Smooth muscle cell (in vitro differentiated cells): ENCODE results near the gene CAB39L. TPM values are rescaled to one million over a fixed set of nuclear protein-coding genes. Genes with fewer than 3 reads are reported as not detected.
A peak's percentile ranks its signal among the peaks of the same experiment; 100 is the strongest.

Experiments
- DNase-seq: peaks from one replicate; lab custom pipeline; 2025; ENCODE audit not compliant: unreplicated experiment; lab: John Stamatoyannopoulos, UW
- H2AFZ ChIP-seq: fragments of 200-600 bp; sonication (generic); 2 replicates; pipeline ENCODE4 v1.6.0; 2016; ENCODE audit warnings: antibody characterized with exemption, low read depth, mild to moderate bottlenecking
- H3F3A ChIP-seq: fragments of 200-600 bp; sonication (generic); 2 replicates; pipeline ENCODE4 v1.6.0; 2017; ENCODE audit warnings: antibody characterized with exemption, low read depth
- H3K27ac ChIP-seq: fragments of 200-600 bp; sonication (generic); 2 replicates; pipeline ENCODE4 v1.5.1; 2016; ENCODE audit warnings: low read depth, mild to moderate bottlenecking
- H3K27me3 ChIP-seq: fragments of 200-600 bp; sonication (generic); 2 replicates; pipeline ENCODE4 v1.6.1; 2016; ENCODE audit warnings: low read depth, mild to moderate bottlenecking
- H3K36me3 ChIP-seq: fragments of 200-600 bp; sonication (generic); 2 replicates; pipeline ENCODE4 v1.5.1; 2016; ENCODE audit warnings: low read depth
- H3K4me1 ChIP-seq: fragments of 200-600 bp; sonication (generic); 2 replicates; pipeline ENCODE4 v1.5.1; 2016; ENCODE audit warnings: low read depth
- H3K4me2 ChIP-seq: fragments of 200-600 bp; sonication (generic); 2 replicates; pipeline ENCODE4 v1.6.0; 2016; ENCODE audit warnings: mild to moderate bottlenecking
- H3K4me3 ChIP-seq: fragments of 200-600 bp; sonication (generic); 2 replicates; pipeline ENCODE4 v1.5.1; 2016; ENCODE audit warnings: mild to moderate bottlenecking
- H3K79me2 ChIP-seq: fragments of 200-600 bp; sonication (generic); 2 replicates; pipeline ENCODE4 v1.6.0; 2016; ENCODE audit warnings: low read depth, mild to moderate bottlenecking
- H3K9ac ChIP-seq: fragments of 200-600 bp; sonication (generic); 2 replicates; pipeline ENCODE4 v1.6.0; 2016; ENCODE audit warnings: low read depth
- H3K9me3 ChIP-seq: fragments of 200-600 bp; sonication (generic); replicated peaks from 2 replicates; pipeline ENCODE4 v1.5.1; 2016; ENCODE audit warnings: low read depth
- H4K20me1 ChIP-seq: fragments of 200-600 bp; sonication (generic); 2 replicates; pipeline ENCODE4 v1.6.0; 2016; ENCODE audit warnings: low read depth
- WGBS: methylation state at CpG from one replicate; pipeline ENCODE4 v1.1.7; 2016; ENCODE audit warnings: low lambda C conversion rate; 5-methylcytosine and 5-hydroxymethylcytosine counted together
- polyA plus RNA-seq: library from polyadenylated mRNA; unstranded; fragments of >200 nt; fragmentation: Nextera tagmentation; extraction: Ambion mirVana; gene quantifications from 2 replicates; pipeline ENCODE4 v1.2.1, GENCODE V29; 2016
- total RNA-seq: library from RNA; depleted of rRNA; stranded (reverse); fragments of >200 nt; gene quantifications from 2 replicates; pipeline ENCODE4 v1.2.3, GENCODE V29; 2014
- TF ChIP-seq, protein P1 (sequence below): fragments of 200-600 bp; sonication (generic); IDR thresholded peaks from 2 replicates; pipeline ENCODE4 v1.5.1; 2017; ENCODE audit warnings: borderline replicate concordance, mild to moderate bottlenecking, antibody characterized with exemption; ENCODE audit not compliant: insufficient read depth, poor library complexity, severe bottlenecking

CAB39L gene
- total and polyA plus RNA-seq, 2 experiments from 2014 or later: 13.2 to 13.8 TPM

DNA sequence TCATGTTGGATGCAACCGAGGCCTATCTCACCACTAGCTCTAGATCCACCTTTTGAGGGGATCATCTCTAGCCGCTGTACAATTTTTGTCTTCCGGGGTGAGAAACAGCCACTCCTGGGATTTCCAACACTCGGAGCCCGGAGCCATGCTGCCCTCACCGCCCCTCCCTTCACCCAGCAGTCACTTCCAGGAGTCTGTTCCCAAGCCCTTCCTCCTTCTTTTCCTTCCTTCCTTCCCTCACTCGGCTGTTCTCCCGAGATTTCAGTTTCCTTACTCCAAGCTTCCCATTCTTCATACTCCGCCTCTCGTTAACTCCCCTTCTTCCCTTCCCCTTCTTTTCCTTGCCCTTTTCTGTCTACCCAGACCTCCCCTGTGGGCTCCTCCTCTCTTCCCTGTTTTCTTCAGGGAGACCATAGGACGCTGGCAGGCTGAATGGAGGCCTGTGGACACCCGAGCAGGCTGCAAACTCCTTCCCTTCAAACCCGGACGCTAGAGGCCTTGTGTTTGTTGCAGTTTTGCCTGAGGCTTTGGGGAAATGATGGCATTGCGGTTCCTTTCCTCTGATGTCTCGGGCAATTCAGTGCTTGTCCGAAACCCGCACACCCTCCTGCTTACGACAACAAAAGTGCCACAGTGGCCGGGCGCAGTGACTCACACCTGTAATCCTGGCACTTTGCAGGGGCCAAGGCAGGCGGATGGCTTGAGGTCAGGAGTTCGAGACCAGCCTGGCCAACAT, 96.0 kb downstream of the CAB39L start:
- H3K36me3 ChIP-seq: no peaks in the 10 kb centered on the region
- no peaks in the 10 kb centered on the region for H3K79me2 ChIP-seq
- no peaks in the 10 kb centered on the region for H3K9me3 ChIP-seq
- H4K20me1 ChIP-seq: no peaks in the 10 kb centered on the region
- no peak overlapping the region for H3K27ac ChIP-seq
- no peak overlapping the region for H2AFZ ChIP-seq
- TF ChIP-seq, protein P1, sequence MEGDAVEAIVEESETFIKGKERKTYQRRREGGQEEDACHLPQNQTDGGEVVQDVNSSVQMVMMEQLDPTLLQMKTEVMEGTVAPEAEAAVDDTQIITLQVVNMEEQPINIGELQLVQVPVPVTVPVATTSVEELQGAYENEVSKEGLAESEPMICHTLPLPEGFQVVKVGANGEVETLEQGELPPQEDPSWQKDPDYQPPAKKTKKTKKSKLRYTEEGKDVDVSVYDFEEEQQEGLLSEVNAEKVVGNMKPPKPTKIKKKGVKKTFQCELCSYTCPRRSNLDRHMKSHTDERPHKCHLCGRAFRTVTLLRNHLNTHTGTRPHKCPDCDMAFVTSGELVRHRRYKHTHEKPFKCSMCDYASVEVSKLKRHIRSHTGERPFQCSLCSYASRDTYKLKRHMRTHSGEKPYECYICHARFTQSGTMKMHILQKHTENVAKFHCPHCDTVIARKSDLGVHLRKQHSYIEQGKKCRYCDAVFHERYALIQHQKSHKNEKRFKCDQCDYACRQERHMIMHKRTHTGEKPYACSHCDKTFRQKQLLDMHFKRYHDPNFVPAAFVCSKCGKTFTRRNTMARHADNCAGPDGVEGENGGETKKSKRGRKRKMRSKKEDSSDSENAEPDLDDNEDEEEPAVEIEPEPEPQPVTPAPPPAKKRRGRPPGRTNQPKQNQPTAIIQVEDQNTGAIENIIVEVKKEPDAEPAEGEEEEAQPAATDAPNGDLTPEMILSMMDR: no peak
- H3K4me3 ChIP-seq: no peak overlapping the region
- peaks cover 3% of the 10 kb centered on the region for H3F3A ChIP-seq
- H3K4me2 ChIP-seq: no peak overlapping the region
- peaks cover 4% of the 10 kb centered on the region for H3K4me1 ChIP-seq
- no peak for DNase-seq
- H3K9ac ChIP-seq: no peak overlapping the region
- WGBS: 91% methylated on average over 23 of the region's 23 CpGs
- no peaks in the 10 kb centered on the region for H3K27me3 ChIP-seq

DNA sequence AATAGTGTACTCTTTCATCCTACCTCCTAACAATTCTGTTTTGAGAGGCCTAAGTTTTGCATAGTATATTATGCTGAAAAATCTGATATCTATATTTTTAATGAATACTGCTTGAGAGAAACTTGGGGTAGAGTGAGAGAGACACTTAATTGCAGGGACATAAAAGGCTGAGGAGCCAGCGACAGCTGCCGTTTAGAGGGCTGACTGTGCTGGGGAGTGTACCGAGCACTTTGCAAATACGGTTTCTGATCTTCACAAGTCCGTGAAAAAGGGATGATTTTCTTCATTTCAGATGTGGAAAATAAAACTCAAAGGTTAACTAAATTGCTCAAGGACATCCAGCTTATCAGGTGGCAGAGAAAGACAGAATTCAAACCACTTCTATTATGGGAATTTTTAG, 97.4 kb downstream of the CAB39L start:
- TF ChIP-seq, protein P1: no peak
- no peaks in the 10 kb centered on the region for H4K20me1 ChIP-seq
- H3K4me3 ChIP-seq: no peak overlapping the region
- no peak overlapping the region for H3K27ac ChIP-seq
- no peak overlapping the region for H3K4me2 ChIP-seq
- WGBS: 69% methylated on average over 5 of the region's 5 CpGs
- no peaks in the 10 kb centered on the region for H3K9me3 ChIP-seq
- DNase-seq: no peak
- H3K36me3 ChIP-seq: no peaks in the 10 kb centered on the region
- no peak overlapping the region for H2AFZ ChIP-seq
- H3K79me2 ChIP-seq: no peaks in the 10 kb centered on the region
- no peaks in the 10 kb centered on the region for H3F3A ChIP-seq
- peaks cover 4% of the 10 kb centered on the region for H3K4me1 ChIP-seq
- H3K9ac ChIP-seq: no peak overlapping the region
- no peaks in the 10 kb centered on the region for H3K27me3 ChIP-seq

GRCh38 chr13:49343731-49344130, 100.1 kb downstream of the CAB39L start:
- Histone ChIP-seq H2AFZ (no peak overlapping the region), H3K4me1 (peaks cover 4% of the 10 kb centered on the region), H4K20me1 (no peaks in the 10 kb centered on the region), H3K9me3 (no peaks in the 10 kb centered on the region), H3K27me3 (no peaks in the 10 kb centered on the region), H3K9ac (no peak overlapping the region), H3K36me3 (no peaks in the 10 kb centered on the region), H3K27ac (no peak overlapping the region), H3K4me3 (no peak overlapping the region), H3K79me2 (no peaks in the 10 kb centered on the region), H3K4me2 (peak overlapping the region; percentile 26), H3F3A (no peaks in the 10 kb centered on the region)
- WGBS: 59% methylated on average over 2 of the region's 2 CpGs
- DNase-seq: no peak
- TF ChIP-seq, protein P1: no peak

DNA sequence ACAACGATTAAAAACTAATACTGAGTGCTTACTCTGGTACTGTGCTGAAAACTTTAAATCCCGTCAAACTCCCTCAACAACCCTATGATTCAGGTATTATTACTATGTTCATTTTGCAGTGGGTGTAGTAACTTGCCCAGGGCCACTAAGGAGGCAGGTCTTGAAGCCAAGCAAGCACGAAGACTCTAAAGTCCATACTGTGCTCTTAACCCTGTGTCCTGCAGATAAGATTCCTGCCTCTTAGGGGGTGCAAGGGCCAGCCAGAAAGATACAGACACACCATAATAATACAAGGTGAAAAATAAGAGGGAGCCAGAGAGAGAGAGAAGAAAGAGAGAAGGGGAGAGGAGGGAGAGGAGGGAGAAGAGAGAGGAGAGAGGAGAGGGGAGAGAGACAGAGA, 100.6 kb downstream of the CAB39L start:
- Histone ChIP-seq H3K36me3 (no peaks in the 10 kb centered on the region), H3K27ac (no peak overlapping the region), H3K4me1 (peaks cover 4% of the 10 kb centered on the region), H3K27me3 (no peaks in the 10 kb centered on the region), H3K4me2 (no peak overlapping the region), H2AFZ (no peak overlapping the region), H3F3A (no peaks in the 10 kb centered on the region), H4K20me1 (no peaks in the 10 kb centered on the region), H3K79me2 (no peaks in the 10 kb centered on the region), H3K9me3 (no peaks in the 10 kb centered on the region), H3K9ac (no peak overlapping the region), H3K4me3 (no peak overlapping the region)
- TF ChIP-seq, protein P1: no peak
- WGBS: 75% methylated on average over 3 of the region's 3 CpGs
- no peak for DNase-seq
